HG03196 (cell line): Measurements from ENCODE around the gene HSPA1B.
A peak's percentile ranks its signal among the peaks of the same experiment; 100 is the strongest.
"Not testable (repeated sequence)": the region's sequence is repeated elsewhere in the genome, so short reads cannot be mapped to it uniquely, and the experiment has no call there.

Experiments used
- ATAC-seq: cut with Tn5 transposase; IDR thresholded peaks from one replicate; pipeline ENCODE4 v1.9.1; 2021; ENCODE audit not compliant: unreplicated experiment

The HSPA1B gene

GRCh38 chr6:31827286-31828079, at the start of gene HSPA1B:
Gene HSPA1B, plus strand, starts transcription at chr6:31827738. Its CDS starts 213 bp downstream, at chr6:31827951.
- peak; percentile 60 for ATAC-seq

DNA sequence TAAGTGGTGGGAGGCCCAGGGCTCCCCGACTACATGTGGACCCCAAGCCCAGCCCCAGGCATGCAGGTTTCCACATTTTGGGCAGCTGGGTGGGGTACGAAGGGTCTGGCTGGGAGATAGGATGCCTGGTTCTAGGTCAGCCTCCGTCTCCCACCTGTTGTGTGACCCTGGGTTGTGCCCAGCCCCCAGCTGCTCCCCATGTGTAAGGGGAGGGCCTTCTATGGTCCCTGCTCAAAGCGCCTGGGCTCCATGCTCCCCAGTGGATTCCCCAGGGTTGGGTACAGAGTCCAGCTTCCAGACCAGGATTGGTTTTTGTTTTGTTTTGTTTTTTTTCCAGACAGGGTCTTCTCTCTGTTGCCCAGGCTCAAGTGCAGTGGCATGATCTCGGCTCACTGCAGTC, 49.3 kb upstream of the HSPA1B start:
- no peak for ATAC-seq

- no peak for ATAC-seq
These were observed 48.3 kb upstream of the HSPA1B start for GRCh38 chr6:31778999-31779885.

- no peak for ATAC-seq
These were observed 47.6 kb upstream of the HSPA1B start for GRCh38 chr6:31779908-31780307.

DNA sequence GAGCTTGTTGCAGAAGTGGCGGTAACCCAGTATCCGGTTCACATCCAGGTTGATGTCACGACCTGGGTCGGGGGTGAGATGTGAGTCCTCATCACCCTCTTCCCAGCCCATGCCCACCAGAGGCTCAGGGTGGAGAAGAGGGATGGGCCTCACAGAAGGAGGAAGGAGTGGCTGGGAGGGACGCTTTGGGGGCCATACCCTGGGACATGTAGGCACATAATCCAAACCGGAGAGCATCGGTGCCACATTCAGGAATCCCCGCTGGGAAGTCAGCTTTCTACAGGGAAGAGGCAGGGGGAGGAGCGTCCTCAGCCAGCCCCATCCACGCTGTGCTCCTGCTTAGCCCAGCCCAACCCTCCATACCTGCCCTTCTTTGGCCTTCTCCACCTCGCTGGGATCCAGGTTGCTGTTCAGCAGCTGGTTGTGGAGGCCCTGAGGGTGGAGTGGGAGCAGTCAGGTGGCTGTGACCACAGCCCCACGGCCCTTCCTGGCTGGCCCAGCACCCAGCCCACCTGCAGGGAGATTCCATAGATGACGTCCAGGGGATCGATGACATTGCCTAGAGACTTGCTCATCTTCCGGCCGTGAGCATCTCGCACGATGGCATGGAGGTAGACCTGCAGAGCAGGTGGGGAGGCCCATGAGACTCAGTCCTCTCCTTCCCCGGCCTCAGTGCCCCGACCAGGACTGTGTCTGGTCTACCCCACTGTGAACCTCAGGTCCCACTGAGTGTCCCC, 46.9 kb upstream of the HSPA1B start:
- no peak for ATAC-seq

- no peak for ATAC-seq
These were observed 46.1 kb upstream of the HSPA1B start for GRCh38 chr6:31781244-31782125.

DNA sequence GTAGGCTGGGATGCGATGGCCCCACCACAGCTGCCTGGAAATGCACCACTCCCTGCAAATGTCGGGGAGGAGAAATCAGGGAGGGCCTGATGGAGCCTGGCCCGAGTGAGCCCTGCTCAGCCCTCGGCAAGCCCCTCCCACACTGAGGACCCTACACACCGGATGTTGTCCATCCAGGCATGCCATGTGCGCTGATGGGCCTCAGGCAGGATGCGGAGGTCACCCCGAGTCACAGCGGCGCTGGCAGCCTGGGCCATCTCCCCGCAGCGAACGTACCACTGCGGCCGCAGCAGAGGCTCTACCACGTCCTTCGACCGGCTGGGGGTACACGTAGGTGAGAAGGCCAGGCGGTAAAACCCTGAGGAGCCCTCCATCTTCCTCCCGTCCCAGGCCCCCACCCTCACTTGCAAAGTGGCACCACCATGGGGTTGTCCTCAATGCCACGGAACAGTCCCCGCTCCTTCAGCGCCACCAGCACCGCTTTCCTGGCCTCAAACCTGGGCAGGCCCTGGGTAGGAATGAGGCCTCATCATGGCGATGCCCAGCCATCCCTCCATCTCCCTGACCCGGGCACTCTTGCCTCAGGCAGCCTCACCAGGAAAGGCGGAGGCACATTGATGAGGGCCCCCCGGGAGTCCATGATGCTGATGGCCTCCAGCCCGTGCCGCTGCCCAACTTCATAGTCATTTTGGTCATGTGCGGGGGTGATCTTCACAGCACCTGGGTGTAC, 45.2 kb upstream of the HSPA1B start:
- ATAC-seq = no peak

DNA sequence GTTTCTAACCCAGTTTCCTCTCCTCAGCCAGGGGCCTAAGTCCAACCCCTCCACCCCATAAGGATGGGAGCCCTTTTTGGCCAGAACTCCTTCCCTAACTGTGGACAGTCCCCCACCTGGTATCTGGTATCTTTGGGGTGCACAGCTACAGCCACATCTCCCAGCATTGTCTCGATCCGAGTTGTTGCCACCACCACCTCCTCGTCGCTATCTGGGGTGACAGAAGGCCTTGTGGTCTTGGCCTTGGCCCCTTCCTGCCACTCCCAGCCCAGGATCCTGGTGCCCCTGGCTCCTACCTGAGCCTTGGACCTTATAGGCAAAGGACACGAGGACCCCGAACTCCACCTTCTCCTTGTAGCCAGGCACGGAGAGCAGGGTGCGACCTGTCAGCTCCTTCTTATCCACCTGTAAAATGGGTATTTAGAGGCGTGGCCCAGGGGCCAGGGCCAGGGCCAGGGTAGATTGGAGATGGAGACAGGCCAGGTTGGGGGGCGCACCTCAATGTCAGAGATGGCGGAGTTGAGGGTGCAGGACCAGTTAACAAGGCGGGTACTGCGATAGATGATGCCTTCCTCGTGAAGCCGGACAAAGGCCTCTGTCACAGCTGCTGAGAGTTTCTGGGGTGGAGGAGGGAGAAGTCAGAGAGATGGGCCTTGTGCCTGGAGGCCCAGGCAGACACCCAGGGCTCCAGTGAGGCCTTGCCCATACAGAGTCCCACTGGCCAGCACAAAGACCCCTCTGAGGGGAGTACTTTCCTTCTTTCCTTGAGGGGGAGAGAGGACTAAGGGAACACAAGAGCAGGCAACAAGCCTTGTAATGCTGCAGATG, 43.2 kb upstream of the HSPA1B start:
- ATAC-seq = no peak

GRCh38 chr6:31785475-31785874, 42.1 kb upstream of the HSPA1B start:
- no peak for ATAC-seq

- no peak for ATAC-seq
These were observed 36.0 kb upstream of the HSPA1B start for GRCh38 chr6:31791324-31792089.

DNA sequence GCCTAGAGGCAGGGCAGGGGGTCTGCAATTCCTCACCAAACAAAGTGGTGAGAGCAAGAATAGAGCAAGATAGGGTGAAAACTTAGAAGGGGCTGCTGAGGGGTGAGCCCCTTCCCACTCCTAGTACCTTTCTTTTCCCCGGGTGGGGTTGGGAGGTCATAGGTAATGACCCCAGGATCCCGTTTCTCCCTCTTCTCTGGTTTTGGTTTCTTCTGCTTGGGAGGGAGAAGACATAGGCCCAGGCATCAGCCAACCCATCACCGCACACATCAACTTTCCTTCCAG, 35.5 kb upstream of the HSPA1B start:
- ATAC-seq = no peak

- no peak for ATAC-seq
These were observed 34.8 kb upstream of the HSPA1B start for GRCh38 chr6:31792761-31793171.

- ATAC-seq = not testable (repeated sequence)
These were observed 33.7 kb upstream of the HSPA1B start for GRCh38 chr6:31793927-31794245.

DNA sequence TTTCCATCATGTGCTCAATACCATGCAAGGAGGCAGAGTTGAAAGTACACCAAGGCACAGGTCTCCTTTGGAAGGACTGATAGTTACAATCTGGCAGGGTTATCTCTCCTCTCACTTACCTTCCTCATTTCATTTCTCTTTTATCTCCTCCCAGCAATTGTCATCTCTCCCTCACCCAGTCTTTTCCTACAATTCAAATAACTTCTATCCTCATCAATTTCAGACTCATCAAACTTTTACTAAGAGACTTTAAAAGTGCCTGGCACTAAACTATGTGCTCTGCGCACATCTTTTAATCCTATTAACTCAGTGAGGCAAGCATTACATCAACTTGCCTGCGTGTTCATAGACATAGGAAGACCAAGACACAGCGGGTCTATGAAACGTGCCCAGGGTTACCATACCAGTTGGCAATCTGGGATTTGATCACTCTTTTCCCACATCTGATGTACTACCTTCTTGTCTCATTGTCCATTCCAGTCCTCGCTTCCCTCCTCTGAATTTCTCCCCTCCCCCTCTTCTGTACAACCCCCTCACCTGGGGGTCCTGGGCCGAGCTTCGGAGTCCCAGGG, 33.2 kb upstream of the HSPA1B start:
- no peak for ATAC-seq

GRCh38 chr6:31794866-31795615, 32.5 kb upstream of the HSPA1B start:
- ATAC-seq = peak; percentile 4

GRCh38 chr6:31795616-31796298, 31.8 kb upstream of the HSPA1B start, which contains the start of gene VARS1:
Gene VARS1, minus strand, starts transcription at chr6:31795752. Its CDS starts 535 bp downstream, at chr6:31795217.
- peak; percentile 82 for ATAC-seq

GRCh38 chr6:31796993-31797385, 30.5 kb upstream of the HSPA1B start:
- ATAC-seq = no peak
